Measurements from ENCODE around the gene CXCR6. TPM values are rescaled to one million over a fixed set of nuclear protein-coding genes. Genes with fewer than 3 reads are reported as not detected.

Gene CXCR6
- total RNA-seq, 4 donors from 2014 or later = 2.5 to 14.7 (median 2.7) TPM

- TF ChIP-seq, protein P1, sequence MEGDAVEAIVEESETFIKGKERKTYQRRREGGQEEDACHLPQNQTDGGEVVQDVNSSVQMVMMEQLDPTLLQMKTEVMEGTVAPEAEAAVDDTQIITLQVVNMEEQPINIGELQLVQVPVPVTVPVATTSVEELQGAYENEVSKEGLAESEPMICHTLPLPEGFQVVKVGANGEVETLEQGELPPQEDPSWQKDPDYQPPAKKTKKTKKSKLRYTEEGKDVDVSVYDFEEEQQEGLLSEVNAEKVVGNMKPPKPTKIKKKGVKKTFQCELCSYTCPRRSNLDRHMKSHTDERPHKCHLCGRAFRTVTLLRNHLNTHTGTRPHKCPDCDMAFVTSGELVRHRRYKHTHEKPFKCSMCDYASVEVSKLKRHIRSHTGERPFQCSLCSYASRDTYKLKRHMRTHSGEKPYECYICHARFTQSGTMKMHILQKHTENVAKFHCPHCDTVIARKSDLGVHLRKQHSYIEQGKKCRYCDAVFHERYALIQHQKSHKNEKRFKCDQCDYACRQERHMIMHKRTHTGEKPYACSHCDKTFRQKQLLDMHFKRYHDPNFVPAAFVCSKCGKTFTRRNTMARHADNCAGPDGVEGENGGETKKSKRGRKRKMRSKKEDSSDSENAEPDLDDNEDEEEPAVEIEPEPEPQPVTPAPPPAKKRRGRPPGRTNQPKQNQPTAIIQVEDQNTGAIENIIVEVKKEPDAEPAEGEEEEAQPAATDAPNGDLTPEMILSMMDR (IDR thresholded peaks at IDR 0.05) = no peak
- no peak for ATAC-seq (ENCODE audit: low FRiP score)
- no peak for DNase-seq (ENCODE audit: low spot score)
Measured at GRCh38 chr3:45940004-45940780, 3.1 kb upstream of the CXCR6 start.

- DNase-seq (ENCODE audit: low spot score) (no peak), ATAC-seq (ENCODE audit: low FRiP score) (no peak)
- TF ChIP-seq, protein P1 (IDR thresholded peaks at IDR 0.05) = no peak
Measured at GRCh38 chr3:45940781-45941365, 2.4 kb upstream of the CXCR6 start.

DNA sequence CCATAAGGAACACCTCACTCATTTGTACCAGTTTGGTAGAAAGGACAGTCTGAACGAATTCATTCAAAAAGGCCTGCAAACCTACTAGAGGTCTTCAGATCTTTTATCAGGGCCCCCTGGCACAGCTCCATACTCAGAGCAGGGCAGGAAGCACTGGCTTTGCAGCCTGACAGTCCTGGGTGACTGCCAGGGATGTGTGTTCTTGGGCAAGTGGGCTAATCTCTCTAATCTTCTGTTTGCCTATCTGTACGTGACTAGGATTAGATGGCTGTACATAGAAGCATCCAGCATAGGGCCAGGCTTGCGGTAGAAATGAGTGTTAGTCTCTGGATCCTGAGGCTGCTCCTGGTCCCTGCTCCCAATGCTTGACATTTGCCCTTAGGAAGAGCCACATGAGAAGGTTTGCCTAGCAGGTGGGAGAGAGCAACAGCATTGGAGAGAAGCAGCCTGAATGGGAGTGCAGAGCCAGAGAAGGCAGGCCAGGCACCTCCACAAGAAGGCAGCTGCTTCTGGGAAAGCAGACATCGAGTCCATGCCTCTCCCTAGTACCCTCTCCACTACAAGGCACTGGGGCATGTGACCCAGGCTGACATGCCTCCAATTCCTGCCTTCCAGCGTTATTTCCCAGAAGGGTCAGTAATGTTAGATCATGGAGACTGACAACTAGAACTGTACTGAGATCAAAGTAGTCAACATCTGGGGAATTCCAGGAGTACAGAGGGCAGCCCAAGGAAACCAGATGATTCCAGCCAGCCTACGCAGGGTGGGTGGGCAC, 1.0 kb upstream of the CXCR6 start:
- no peak for DNase-seq (ENCODE audit: low spot score)
- ATAC-seq (ENCODE audit: low FRiP score) = no peak
- TF ChIP-seq, protein P1 (IDR thresholded peaks at IDR 0.05) = no peak

DNA sequence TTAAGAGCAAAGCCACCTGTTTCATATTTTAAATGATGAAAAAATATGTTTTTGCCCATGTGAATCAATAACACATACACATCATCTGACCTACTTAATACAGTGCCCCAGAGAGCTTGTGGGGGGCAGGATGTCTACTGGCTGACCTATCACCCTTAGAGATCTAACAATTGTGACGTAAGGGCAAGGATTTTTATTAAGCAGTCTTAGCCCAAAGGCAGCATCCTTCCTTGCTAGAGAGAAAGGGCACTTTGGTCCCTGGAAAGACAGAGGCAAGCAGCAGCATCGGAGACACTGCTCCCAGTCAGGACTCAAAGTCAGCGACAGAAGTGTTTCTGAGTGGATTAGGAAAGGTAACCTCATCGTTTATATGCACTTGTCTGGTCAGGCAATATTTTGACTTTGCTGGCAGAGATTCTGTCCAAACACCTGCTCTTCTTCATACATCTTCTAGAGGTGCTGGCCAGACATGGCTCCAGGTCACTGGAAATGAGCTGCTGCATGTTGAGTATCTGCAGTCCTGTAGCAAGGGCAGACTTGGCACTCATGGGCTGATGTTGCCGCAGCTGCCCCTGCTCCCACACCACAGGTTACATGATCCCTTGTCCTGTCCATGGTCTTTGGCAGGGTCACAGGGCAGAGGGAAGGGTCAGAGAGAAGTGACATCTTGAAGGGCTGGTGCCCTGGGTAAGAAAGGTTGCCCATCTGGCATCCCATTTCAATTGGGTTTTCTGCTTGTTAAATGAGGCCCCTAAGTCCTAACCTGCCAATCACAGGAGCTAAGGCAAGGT, 1.8 kb downstream of the CXCR6 start:
- ATAC-seq (ENCODE audit: low FRiP score) (no peak), DNase-seq (ENCODE audit: low spot score) (no peak)
- TF ChIP-seq, protein P1 (IDR thresholded peaks at IDR 0.05) = no peak

GRCh38 chr3:45946307-45946706, 3.0 kb downstream of the CXCR6 start:
- no peak for ATAC-seq (ENCODE audit: low FRiP score)
- TF ChIP-seq, protein P1 (IDR thresholded peaks at IDR 0.05) = no peak
- DNase-seq (ENCODE audit: low spot score) = no peak

- TF ChIP-seq, protein P1 (IDR thresholded peaks at IDR 0.05) = no peak
- no peak for DNase-seq (ENCODE audit: low spot score)
- ATAC-seq (ENCODE audit: low FRiP score) = no peak
Measured at GRCh38 chr3:45946875-45947274, 3.6 kb downstream of the CXCR6 start.

Data from omental fat pad (tissue), 4 donors.